ACC112 (cell line): Measurements from ENCODE around the gene TRERF1.

Experiments
- H2AFZ ChIP-seq: fragments of 200-600 bp; sonication (generic); one replicate; pipeline ENCODE4 v1.6.0; 2017; ENCODE audit warnings: antibody characterized with exemption, low read length; ENCODE audit not compliant: unreplicated experiment
- H3K27ac ChIP-seq: fragments of 200-600 bp; sonication (generic); 2 replicates; pipeline ENCODE4 v1.5.1; 2014; ENCODE audit warnings: low read depth, mild to moderate bottlenecking, antibody characterized with exemption, low read length, moderate library complexity
- H3K27me3 ChIP-seq: fragments of 200-600 bp; sonication (generic); 2 replicates; pipeline ENCODE4 v1.6.1; 2014; ENCODE audit warnings: mild to moderate bottlenecking, antibody characterized with exemption, low read length, moderate library complexity, mixed read lengths; ENCODE audit not compliant: insufficient read depth
- H3K36me3 ChIP-seq: fragments of 200-600 bp; sonication (generic); 2 replicates; pipeline ENCODE4 v1.6.1; 2016; ENCODE audit warnings: mild to moderate bottlenecking, antibody characterized with exemption, low read length, moderate library complexity, mixed read lengths; ENCODE audit not compliant: insufficient read depth
- H3K4me1 ChIP-seq: fragments of 200-600 bp; sonication (generic); one replicate; pipeline ENCODE4 v1.6.1; 2016; ENCODE audit warnings: low read length, mixed read lengths; ENCODE audit not compliant: insufficient read depth, unreplicated experiment, control insufficient read depth
- H3K4me3 ChIP-seq: fragments of 200-600 bp; sonication (generic); 2 replicates; pipeline ENCODE4 v1.5.1; 2014; ENCODE audit warnings: mild to moderate bottlenecking, low read depth, low read length
- H3K79me2 ChIP-seq: fragments of 200-600 bp; sonication (generic); one replicate; pipeline ENCODE4 v1.6.0; 2016; ENCODE audit warnings: low read length; ENCODE audit not compliant: control insufficient read depth, unreplicated experiment, insufficient read depth

Gene TRERF1

DNA sequence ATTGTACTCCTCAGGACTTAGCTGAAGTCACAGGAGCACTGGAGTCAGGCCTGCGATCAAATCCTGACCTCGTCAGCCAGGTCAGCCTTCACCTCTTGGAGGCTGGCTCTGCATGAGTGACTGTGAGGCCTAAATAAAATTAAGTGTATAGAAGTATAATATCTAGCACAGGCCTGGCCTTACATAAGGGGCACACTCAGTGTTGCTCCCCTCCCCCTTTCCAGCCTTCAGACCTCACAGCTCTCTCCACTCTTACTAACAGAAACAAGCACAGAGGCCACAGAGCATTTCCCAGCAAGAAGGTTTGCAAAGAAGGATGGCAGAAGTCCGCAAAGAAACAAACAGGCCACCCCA is 84.8 kb downstream of the TRERF1 start:
- H3K4me3 ChIP-seq = no peak overlapping the region
- H3K79me2 ChIP-seq = peaks cover 11% of the 10 kb centered on the region
- H3K27me3 ChIP-seq = no peaks in the 10 kb centered on the region
- no peaks in the 10 kb centered on the region for H3K36me3 ChIP-seq
- peaks cover 3% of the 10 kb centered on the region for H3K4me1 ChIP-seq
- no peak overlapping the region for H2AFZ ChIP-seq
- H3K27ac ChIP-seq = no peak overlapping the region

DNA sequence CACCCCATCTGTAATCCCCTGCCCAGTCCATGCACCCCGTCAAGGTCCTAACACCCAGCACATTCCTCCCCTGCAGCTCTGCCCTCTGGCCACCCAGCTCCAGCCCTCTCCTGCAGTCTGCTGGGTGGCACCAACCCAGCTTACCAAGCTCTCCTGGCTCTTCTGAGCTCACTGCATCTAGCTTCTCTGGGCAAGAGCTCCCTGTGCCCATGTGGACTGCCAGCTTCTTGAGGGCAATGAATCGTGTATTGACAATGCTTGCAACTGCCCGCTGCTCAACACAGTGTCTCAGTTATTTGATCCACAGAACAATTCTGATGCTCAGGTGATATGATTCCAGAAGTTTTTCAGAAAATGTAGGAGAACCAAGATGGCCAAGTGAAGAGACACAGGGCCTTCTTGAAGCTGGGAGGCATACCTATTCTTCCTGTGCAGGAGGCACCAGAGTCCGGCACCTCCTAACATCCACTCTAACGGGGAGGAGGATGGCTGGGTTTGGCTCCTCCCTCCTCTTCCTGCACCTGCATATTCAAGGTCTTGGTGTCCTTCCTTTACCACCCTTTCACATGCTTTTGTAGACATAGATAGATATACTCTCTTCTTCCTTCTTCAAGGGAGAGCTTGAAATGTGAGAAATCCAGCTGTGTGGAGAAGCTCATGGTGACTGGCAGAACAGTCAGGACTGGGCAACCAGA is 85.6 kb downstream of the TRERF1 start:
- H3K4me3 ChIP-seq = no peak overlapping the region
- no peak overlapping the region for H3K27ac ChIP-seq
- H3K4me1 ChIP-seq = peaks cover 3% of the 10 kb centered on the region
- 0 out of 2 replicates have a peak, but pooled peaks cover 2% of the 10 kb centered on the region for H3K36me3 ChIP-seq
- no peaks in the 10 kb centered on the region for H3K27me3 ChIP-seq
- peaks cover 11% of the 10 kb centered on the region for H3K79me2 ChIP-seq
- H2AFZ ChIP-seq = no peak overlapping the region

DNA sequence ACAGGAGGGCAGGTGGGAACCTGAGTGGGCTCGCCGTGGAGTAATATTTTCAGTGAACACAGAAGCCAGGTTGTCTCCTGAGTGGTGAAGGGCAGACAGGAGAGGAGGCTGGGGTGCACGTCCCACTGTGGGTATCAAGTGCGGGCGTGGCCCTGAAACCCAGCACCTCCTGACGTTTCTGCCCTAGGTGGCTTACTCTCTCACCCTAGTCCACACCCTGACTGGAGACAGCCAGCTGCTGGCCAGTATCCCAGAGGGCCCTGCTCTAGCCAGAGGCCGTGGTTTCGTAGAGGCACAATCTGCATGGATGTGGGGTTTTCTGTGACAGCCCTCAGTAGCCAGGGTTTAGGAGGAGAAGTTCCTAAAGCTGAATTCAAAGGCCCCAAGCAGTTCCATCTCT is 86.7 kb downstream of the TRERF1 start:
- Histone ChIP-seq H3K27ac (no peak overlapping the region), H3K36me3 (0 out of 2 replicates have a peak, but pooled peaks cover 4% of the 10 kb centered on the region), H3K4me1 (peaks cover 3% of the 10 kb centered on the region), H3K27me3 (no peaks in the 10 kb centered on the region), H3K4me3 (no peak overlapping the region), H3K79me2 (peaks cover 5% of the 10 kb centered on the region), H2AFZ (no peak overlapping the region)

DNA sequence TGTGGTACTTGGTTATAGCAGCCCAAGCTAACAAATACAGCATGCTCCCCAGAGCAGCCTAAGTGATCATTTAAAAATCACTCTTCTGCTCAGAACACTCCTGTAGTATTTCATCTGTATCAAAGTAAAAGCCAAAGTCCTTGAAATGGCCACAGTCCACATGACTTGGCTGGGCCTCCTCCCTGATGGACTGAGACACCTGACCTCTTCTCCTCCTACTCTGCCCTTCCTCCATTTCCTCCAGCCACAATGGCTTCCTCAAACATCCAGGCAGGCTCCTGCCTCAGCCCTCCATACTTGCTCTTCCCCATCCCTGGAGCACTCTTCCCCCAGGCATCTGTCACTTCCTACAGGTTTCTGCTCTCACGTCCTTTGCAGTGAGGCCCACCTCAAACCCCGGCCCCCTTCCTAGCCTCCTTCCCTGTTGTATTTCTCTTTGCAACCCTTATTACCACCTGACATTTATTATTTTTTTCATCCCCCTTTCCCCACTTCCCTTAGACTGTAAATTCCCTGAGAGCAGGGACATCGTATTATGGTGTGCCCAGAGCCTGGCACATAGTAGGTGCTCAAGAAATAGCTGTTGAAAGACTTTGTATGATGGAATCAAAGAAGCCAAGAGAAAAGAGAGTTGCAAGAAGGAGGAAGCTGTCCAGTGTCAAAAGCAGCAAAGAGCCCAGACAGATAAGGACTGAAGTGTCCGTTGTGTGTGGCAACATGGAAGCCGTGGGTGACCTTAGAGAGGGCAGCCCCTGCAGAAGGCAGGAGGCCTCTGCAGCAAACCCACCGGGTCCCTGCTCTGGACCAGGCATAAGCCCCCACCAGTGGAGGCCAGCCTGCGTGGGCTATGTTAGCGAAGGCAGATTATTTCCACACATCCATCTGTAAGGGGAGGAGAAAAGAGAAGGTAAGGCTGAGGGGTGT is 87.5 kb downstream of the TRERF1 start:
- H3K27me3 ChIP-seq = no peaks in the 10 kb centered on the region
- no peak overlapping the region for H3K27ac ChIP-seq
- no peak overlapping the region for H2AFZ ChIP-seq
- peaks cover 4% of the 10 kb centered on the region for H3K4me1 ChIP-seq
- H3K4me3 ChIP-seq = no peak overlapping the region
- 0 out of 2 replicates have a peak, but pooled peaks cover 4% of the 10 kb centered on the region for H3K36me3 ChIP-seq
- H3K79me2 ChIP-seq = peaks cover 5% of the 10 kb centered on the region

DNA sequence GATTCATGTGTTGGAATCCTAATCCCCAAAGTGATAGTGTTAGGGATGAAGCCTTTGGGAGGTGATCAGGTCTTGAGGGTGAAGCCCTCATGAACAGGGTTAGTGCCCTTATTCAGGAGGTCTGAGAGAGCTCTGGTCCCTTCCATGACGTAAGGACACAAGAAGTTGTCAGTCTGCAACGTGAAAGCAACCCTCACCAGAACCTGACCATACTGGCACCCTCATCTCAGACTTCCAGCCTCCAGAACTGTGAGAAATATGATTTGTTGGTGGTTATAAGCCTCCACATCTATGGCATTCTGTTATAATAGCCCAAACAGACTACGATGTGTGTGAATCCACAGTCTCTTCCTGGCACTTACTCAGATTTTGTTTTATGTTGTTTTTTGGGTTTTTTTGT is 90.7 kb downstream of the TRERF1 start:
- Histone ChIP-seq H3K79me2 (no peaks in the 10 kb centered on the region), H3K27me3 (no peaks in the 10 kb centered on the region), H2AFZ (no peak overlapping the region), H3K4me3 (no peak overlapping the region), H3K4me1 (peaks cover 22% of the 10 kb centered on the region), H3K27ac (no peak overlapping the region), H3K36me3 (0 out of 2 replicates have a peak, but pooled peaks cover 4% of the 10 kb centered on the region)

DNA sequence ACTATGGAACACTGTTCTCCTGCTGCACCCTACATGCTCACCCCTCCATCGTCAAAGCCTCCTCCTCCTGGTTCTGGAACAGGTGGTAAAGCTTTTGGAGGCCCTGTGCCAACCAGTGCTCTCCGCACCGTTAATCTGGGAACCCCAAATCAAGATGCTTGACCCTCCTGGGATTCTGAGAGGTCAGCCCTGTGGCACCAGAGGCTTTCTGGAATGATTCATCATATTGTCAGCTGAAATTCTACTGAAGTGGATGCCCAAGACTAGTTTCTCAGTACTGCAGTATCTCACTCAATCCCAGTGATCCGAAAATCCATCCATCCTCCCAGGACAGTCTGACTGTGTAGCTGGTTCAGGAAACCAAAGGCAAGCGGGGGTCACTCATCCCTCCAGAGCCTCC is 92.7 kb downstream of the TRERF1 start:
- Histone ChIP-seq H2AFZ (no peak overlapping the region), H3K27me3 (no peaks in the 10 kb centered on the region), H3K79me2 (no peaks in the 10 kb centered on the region), H3K4me1 (peaks cover 22% of the 10 kb centered on the region), H3K27ac (no peak overlapping the region), H3K36me3 (0 out of 2 replicates have a peak, but pooled peaks cover 4% of the 10 kb centered on the region), H3K4me3 (no peak overlapping the region)

DNA sequence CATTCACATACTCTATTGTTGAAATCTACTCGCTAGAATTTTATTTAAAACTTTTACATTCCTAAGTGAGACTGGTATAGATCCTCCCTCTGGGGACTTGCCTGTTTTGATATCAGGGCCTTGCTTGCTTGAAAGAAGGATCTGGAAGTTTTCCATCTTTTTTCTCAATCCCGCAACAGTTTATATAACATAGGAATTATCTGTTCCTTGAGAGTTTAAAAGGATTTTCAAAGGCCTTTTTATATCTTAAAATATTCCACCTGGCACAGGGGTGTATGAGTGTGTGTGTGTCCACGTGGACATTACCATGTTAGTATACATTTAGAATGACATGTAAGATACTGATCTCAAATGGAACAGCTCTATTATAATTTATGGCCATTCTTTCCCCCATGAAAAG is 96.3 kb downstream of the TRERF1 start:
- H3K4me3 ChIP-seq = no peak overlapping the region
- no peaks in the 10 kb centered on the region for H3K79me2 ChIP-seq
- peaks cover 22% of the 10 kb centered on the region for H3K4me1 ChIP-seq
- H2AFZ ChIP-seq = no peak overlapping the region
- H3K27me3 ChIP-seq = no peaks in the 10 kb centered on the region
- H3K27ac ChIP-seq = no peak overlapping the region
- H3K36me3 ChIP-seq = no peaks in the 10 kb centered on the region

DNA sequence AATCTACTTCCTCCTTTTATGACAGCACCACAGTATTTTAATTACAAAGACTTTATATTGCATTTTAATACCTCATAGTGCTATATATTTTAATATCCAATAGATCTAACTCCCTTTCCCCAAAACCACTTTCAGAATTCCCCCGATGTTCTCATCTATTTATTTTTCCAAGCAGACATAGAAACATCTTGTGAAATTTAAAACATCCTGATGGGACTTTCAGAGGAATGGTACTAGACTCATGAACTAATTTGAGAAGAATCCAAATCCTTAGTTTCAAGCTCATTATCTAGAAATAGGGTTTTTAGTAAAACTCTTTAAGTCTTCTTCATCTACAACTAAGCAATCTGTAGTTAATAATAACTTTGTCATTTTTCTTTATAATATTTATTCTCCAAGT is 97.0 kb downstream of the TRERF1 start:
- H3K79me2 ChIP-seq = no peaks in the 10 kb centered on the region
- H3K4me1 ChIP-seq = peaks cover 22% of the 10 kb centered on the region
- no peak overlapping the region for H3K4me3 ChIP-seq
- H3K27me3 ChIP-seq = no peaks in the 10 kb centered on the region
- no peaks in the 10 kb centered on the region for H3K36me3 ChIP-seq
- H3K27ac ChIP-seq = no peak overlapping the region
- no peak overlapping the region for H2AFZ ChIP-seq

DNA sequence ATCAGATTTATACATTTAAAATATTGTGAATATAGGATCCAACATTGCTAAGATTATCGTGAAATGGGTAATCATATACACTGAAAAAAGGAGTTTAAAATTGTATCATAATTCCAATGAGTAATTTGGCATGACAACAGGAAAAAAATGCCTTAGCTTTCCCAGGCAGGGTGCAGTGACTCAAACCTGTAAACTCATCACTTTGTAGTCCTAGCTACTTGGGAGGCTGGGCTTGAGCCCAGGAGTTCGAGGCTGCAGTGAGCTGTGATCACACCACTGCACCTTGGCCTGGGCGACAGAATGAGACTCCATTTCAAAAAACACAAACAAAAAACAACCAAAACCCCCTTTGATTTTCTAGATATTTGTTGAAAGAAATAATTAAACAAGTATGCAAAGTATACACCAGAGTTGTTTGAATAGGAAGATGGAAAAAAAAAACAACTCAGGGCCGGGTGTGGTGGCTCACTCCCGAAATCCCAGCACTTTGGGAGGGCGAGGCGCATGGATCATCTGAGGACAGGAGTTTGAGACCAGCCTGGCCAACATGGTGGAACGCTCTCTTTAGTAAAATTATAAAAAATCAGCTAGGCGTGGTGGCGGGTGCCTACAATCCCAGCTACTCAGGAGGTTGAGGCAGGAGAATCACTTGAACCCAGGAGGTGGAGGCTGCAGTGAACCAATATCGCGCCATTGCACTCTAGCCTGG is 98.7 kb downstream of the TRERF1 start:
- H3K27me3 ChIP-seq = no peaks in the 10 kb centered on the region

DNA sequence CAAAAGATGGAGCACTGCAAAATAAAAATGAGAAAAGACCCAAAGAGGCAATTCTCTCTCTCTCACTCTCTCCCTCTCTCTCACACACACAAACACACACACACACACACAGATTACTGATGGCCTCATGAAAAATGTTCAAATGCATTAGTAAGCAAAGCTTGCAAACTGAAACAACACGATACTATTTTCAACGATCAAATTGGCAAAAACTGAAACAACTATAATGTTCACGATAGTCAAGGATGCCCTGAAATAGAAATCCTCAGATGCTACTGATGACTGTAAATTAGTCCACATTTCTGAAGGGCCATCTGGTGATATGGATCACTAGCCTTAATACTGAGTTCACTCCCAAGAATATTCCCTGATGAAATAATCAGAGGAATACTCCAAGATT is 100.8 kb downstream of the TRERF1 start:
- no peak overlapping the region for H2AFZ ChIP-seq

More for the DNA sequence above, 98.7 kb downstream of the TRERF1 start:
- Histone ChIP-seq H3K27ac (no peak overlapping the region), H3K36me3 (no peaks in the 10 kb centered on the region), H2AFZ (no peak overlapping the region), H3K4me3 (no peak overlapping the region), H3K4me1 (peaks cover 8% of the 10 kb centered on the region), H3K79me2 (no peaks in the 10 kb centered on the region)

More for the DNA sequence above, 100.8 kb downstream of the TRERF1 start:
- H3K27me3 ChIP-seq = no peaks in the 10 kb centered on the region
- no peak overlapping the region for H3K4me3 ChIP-seq
- H3K79me2 ChIP-seq = no peaks in the 10 kb centered on the region
- no peaks in the 10 kb centered on the region for H3K4me1 ChIP-seq
- no peaks in the 10 kb centered on the region for H3K36me3 ChIP-seq
- no peak overlapping the region for H3K27ac ChIP-seq
